Neutrophil (primary cell): Measurements from ENCODE around the gene DNAH9.

Experiments used
- H3K27ac ChIP-seq: fragments of 200-600 bp; sonication (generic); 2 replicates; pipeline ENCODE4 v1.5.1; 2016; ENCODE audit warnings: mild to moderate bottlenecking, moderate library complexity
- H3K27me3 ChIP-seq: fragments of 200-600 bp; sonication (generic); 2 replicates; pipeline ENCODE4 v1.6.0; 2016; ENCODE audit warnings: mild to moderate bottlenecking
- H3K36me3 ChIP-seq: fragments of 200-600 bp; sonication (generic); 2 replicates; pipeline ENCODE4 v1.5.1; 2017
- H3K4me1 ChIP-seq, 2 experiments: fragments of 200-600 bp in 1 of 2; sonication (generic) in 1 of 2; 1 replicate in 1 of 2; 2 replicates in 1 of 2; pipeline versions ENCODE4 v1.5.1 to v1.6.1; 2013 to 2016; ENCODE audit warnings: low read depth in 1 of 2, low read length in 1 of 2, mild to moderate bottlenecking in 1 of 2, moderate library complexity in 1 of 2; ENCODE audit not compliant: control insufficient read depth in 1 of 2, insufficient read depth in 1 of 2
- H3K4me3 ChIP-seq, 2 experiments: fragments of 200-600 bp in 1 of 2; sonication (generic) in 1 of 2; 1 replicate in 1 of 2; 2 replicates in 1 of 2; pipeline ENCODE4 v1.5.1; 2013 to 2016; ENCODE audit warnings: low read depth in 1 of 2, low read length in 1 of 2, mild to moderate bottlenecking in 1 of 2, moderate library complexity in 1 of 2
- H3K9me3 ChIP-seq: fragments of 200-600 bp; sonication (generic); 2 replicates; pipeline ENCODE4 v1.5.1; 2016
- TF ChIP-seq, protein P1 (sequence below): fragments of 200-600 bp; sonication (generic); IDR thresholded peaks from 2 replicates; pipeline ENCODE4 v1.5.1; 2016; ENCODE audit warnings: antibody characterized with exemption

The DNAH9 gene

DNA sequence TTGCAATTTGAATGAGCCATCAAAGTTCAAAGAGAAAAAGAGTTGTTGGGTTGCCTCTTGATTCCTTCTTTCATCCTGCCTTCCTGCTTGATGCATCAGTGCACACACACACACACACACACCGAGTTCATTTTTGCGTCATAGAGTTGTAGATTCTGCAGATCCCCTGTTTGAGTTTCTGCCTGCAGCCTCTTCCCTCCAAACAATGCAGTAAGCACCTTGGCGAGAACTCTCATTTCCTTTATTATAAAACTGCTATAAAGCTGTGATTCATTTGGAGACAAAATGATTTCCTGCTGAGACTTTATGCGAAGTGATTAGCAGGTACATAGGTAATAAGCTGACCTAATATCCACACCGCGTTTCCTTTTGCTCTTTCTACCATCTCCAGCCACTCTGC is 26.7 kb downstream of the DNAH9 start:
- Histone ChIP-seq H3K36me3 (no peaks in the 10 kb centered on the region), H3K9me3 (no peaks in the 10 kb centered on the region), H3K27ac (no peak overlapping the region), H3K27me3 (no peaks in the 10 kb centered on the region), H3K4me1 (no peaks in the 10 kb centered on the region), H3K4me3 (no peak overlapping the region)
- TF ChIP-seq, protein P1, sequence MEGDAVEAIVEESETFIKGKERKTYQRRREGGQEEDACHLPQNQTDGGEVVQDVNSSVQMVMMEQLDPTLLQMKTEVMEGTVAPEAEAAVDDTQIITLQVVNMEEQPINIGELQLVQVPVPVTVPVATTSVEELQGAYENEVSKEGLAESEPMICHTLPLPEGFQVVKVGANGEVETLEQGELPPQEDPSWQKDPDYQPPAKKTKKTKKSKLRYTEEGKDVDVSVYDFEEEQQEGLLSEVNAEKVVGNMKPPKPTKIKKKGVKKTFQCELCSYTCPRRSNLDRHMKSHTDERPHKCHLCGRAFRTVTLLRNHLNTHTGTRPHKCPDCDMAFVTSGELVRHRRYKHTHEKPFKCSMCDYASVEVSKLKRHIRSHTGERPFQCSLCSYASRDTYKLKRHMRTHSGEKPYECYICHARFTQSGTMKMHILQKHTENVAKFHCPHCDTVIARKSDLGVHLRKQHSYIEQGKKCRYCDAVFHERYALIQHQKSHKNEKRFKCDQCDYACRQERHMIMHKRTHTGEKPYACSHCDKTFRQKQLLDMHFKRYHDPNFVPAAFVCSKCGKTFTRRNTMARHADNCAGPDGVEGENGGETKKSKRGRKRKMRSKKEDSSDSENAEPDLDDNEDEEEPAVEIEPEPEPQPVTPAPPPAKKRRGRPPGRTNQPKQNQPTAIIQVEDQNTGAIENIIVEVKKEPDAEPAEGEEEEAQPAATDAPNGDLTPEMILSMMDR: no peak

DNA sequence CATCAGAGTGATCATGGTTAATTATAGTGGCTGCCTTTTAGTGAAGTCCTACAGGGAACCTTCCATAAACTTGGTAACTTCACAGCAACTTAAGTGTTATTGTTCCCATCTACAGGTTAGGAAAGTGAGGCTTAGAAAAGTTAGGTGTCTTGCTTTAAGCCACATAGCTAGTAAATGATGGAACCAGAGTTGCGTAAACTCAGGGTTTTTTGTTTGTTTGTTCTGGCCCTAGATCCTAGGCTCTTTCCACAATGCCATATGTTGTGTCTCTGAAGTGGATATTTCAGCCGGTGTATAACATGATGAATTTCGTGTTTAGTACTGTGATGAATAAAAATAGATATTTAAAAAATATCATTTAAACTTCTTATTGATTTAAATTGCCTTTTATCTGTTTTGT is 27.6 kb downstream of the DNAH9 start:
- Histone ChIP-seq H3K27ac (no peak overlapping the region), H3K4me3 (no peak overlapping the region), H3K27me3 (no peaks in the 10 kb centered on the region), H3K4me1 (no peaks in the 10 kb centered on the region), H3K36me3 (no peaks in the 10 kb centered on the region), H3K9me3 (no peaks in the 10 kb centered on the region)
- TF ChIP-seq, protein P1: no peak

DNA sequence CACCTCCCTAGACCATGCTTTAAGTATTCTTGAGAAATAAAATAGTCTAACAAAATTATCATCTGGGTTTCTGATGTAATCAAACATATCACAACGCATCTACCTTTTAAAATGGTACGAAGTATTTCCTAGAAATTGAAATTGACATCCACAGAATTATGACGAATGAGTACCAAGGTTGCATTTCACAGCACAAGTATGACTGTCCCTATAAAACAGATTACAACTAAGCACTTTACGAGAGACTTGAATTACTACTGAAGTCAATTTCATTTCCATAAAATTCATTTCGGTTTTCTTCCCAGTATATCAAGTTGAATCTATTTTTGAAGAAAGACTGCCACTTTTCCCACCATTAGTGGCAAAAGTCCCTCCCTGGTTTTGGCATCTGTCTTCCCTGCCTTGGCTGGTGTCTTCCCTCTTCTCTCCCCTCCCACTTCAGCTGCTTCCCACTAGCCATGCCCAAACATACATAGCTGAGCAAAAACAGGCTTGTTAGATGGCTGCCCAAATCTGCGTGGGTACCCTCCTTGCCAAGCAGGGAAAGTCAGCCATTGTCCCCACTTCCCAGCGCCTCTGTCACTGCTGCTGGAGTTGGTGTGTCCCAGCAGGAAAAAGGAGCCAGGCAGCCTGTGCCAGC is 29.2 kb downstream of the DNAH9 start:
- H3K4me1 ChIP-seq: no peaks in the 10 kb centered on the region
- TF ChIP-seq, protein P1: no peak
- H3K4me3 ChIP-seq: no peak overlapping the region
- H3K36me3 ChIP-seq: no peaks in the 10 kb centered on the region
- H3K27ac ChIP-seq: no peak overlapping the region
- H3K9me3 ChIP-seq: no peaks in the 10 kb centered on the region
- H3K27me3 ChIP-seq: no peaks in the 10 kb centered on the region

DNA sequence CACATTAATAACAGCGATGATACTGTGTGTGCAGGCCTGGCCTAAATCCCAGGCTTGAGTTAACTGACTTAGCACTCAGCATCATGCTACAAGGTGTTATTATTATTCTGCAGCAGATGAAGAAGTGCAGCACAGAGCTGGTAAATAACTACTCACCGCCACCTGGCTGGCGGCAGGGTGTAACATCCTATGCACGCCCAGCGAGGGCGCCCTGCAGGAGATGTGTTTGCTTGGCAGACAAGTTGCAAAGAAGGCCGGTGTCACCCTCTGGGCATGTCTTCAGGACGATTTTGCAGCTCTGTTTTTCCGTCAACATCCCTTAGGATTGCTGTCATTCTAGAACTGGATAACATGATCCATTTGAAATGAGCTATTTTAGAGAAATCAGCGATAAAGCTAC is 30.1 kb downstream of the DNAH9 start:
- Histone ChIP-seq H3K4me1 (no peaks in the 10 kb centered on the region), H3K4me3 (no peak overlapping the region), H3K9me3 (no peaks in the 10 kb centered on the region), H3K27ac (no peak overlapping the region), H3K27me3 (no peaks in the 10 kb centered on the region), H3K36me3 (no peaks in the 10 kb centered on the region)
- TF ChIP-seq, protein P1: no peak

DNA sequence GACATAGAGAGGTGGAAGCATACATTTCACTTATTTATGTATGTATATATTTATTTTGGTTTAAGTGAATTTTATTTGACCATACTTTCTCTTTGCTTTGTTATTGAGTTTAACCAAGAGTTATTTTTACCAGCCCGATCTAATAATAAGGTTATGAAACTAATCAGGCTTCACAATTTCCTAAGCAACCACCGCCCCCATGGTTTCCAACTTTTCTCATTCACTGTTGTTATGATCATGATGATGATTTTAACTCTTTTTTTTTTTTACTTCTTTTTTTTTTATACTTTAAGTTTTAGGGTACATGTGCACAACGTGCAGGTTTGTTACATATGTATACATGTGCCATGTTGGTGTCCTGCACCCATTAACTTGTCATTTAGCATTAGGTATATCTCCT is 30.6 kb downstream of the DNAH9 start:
- H3K36me3 ChIP-seq: no peaks in the 10 kb centered on the region
- TF ChIP-seq, protein P1: no peak
- no peak overlapping the region for H3K27ac ChIP-seq
- no peaks in the 10 kb centered on the region for H3K9me3 ChIP-seq
- H3K27me3 ChIP-seq: no peaks in the 10 kb centered on the region
- no peak overlapping the region for H3K4me3 ChIP-seq
- no peaks in the 10 kb centered on the region for H3K4me1 ChIP-seq
